H1 (cell line): ENCODE data around the gene ZMYM2. TPM values are rescaled to one million over a fixed set of nuclear protein-coding genes. Genes with fewer than 3 reads are reported as not detected.

Source experiments
- CTCF ChIA-PET: fragments of 300-600 bp; sonication (Branson Sonifier 250); formaldehyde crosslinking; loops from one replicate; lab custom pipeline; 2021; ENCODE audit not compliant: partially characterized antibody; lab: Charles Lee
- POLR2A ChIA-PET: fragments of 300-600 bp; sonication (Branson Sonifier 250); formaldehyde crosslinking; loops from one replicate; lab custom pipeline; 2021; ENCODE audit warnings: inconsistent platforms; ENCODE audit not compliant: partially characterized antibody; lab: Charles Lee
- DNase-seq, 2 experiments: peaks; one replicate each; pipeline versions ENCODE4 v3.0.0 to v3.0.0-alpha.2; 2010 to 2022; ENCODE audit warnings: low spot score in 2 of 2, low read depth in 1 of 2, mixed read lengths in 1 of 2
- FAIRE-seq: peaks from 2 replicates; lab custom pipeline; 2011; peaks lifted over from hg19 to GRCh38; lab: Jason Lieb, UNC
- H2AFZ ChIP-seq: 2 replicates; pipeline ENCODE4 v1.8.1; 2012; ENCODE audit warnings: low read length, inconsistent platforms
- H2AK5ac ChIP-seq: 2 replicates; pipeline ENCODE4 v1.6.1; 2013; ENCODE audit warnings: low read depth, low read length
- H2BK120ac ChIP-seq: replicated peaks from 2 replicates; pipeline ENCODE3; 2013; ENCODE audit warnings: low read depth, low read length, inconsistent platforms
- H2BK12ac ChIP-seq: 2 replicates; pipeline ENCODE4 v1.6.1; 2013; ENCODE audit warnings: low read depth, low read length
- H2BK15ac ChIP-seq: 2 replicates; pipeline ENCODE4 v1.6.1; 2013; ENCODE audit warnings: low read length
- H2BK20ac ChIP-seq: 2 replicates; pipeline ENCODE4 v1.6.1; 2013; ENCODE audit warnings: low read length
- H2BK5ac ChIP-seq: 2 replicates; pipeline ENCODE4 v1.6.1; 2013; ENCODE audit warnings: low read depth, low read length
- H3K14ac ChIP-seq: 2 replicates; pipeline ENCODE4 v1.6.1; 2013; ENCODE audit warnings: inconsistent platforms; ENCODE audit not compliant: insufficient read length
- H3K18ac ChIP-seq: 2 replicates; pipeline ENCODE4 v1.6.1; 2013; ENCODE audit warnings: low read length; ENCODE audit errors: extremely low read depth
- H3K23ac ChIP-seq: 2 replicates; pipeline ENCODE4 v1.6.1; 2013; ENCODE audit warnings: inconsistent platforms; ENCODE audit not compliant: insufficient read length
- H3K23me2 ChIP-seq: 2 replicates; pipeline ENCODE4 v1.6.1; 2013; ENCODE audit warnings: low read depth, low read length
- H3K27ac ChIP-seq: 2 replicates; pipeline ENCODE4 v1.6.1; 2011; ENCODE audit warnings: low read depth, low read length, inconsistent platforms
- H3K27me3 ChIP-seq, 4 experiments: replicated peaks in 1 of 4; 1 replicate in 1 of 4; 2 replicates in 3 of 4; pipeline versions ENCODE4 v1.6.1 to v1.8.1; 2011 to 2013; ENCODE audit warnings: low read length in 3 of 4, mild to moderate bottlenecking in 3 of 4, inconsistent platforms in 2 of 4, mixed read lengths in 2 of 4, moderate library complexity in 1 of 4; ENCODE audit not compliant: control insufficient read depth in 3 of 4, insufficient read depth in 3 of 4; ENCODE audit errors: extremely low read depth in 1 of 4
- H3K36me3 ChIP-seq, 4 experiments: 2 replicates each; pipeline versions ENCODE4 v1.6.1 to v1.8.1; 2011 to 2013; ENCODE audit warnings: mild to moderate bottlenecking in 4 of 4, low read length in 3 of 4, moderate library complexity in 2 of 4, control low read depth in 1 of 4, inconsistent platforms in 1 of 4; ENCODE audit not compliant: insufficient read depth in 4 of 4, control insufficient read depth in 2 of 4
- H3K4ac ChIP-seq: replicated peaks from 2 replicates; pipeline ENCODE3; 2013; ENCODE audit warnings: low read length, low read depth, mixed read lengths, inconsistent platforms; ENCODE audit not compliant: insufficient read length
- H3K4me1 ChIP-seq, 4 experiments: replicated peaks in 1 of 4; 1 replicate in 1 of 4; 2 replicates in 3 of 4; pipeline versions ENCODE4 v1.6.1 to v1.8.1; 2011 to 2013; ENCODE audit warnings: low read length in 3 of 4, inconsistent platforms in 2 of 4, mixed read lengths in 1 of 4; ENCODE audit not compliant: insufficient read depth in 4 of 4, control insufficient read depth in 3 of 4
- H3K4me2 ChIP-seq, 2 experiments: 2 replicates each; pipeline versions ENCODE4 v1.6.1 to v1.8.1; 2011 to 2013; ENCODE audit warnings: low read depth in 2 of 2, low read length in 2 of 2, control low read depth in 1 of 2, inconsistent platforms in 1 of 2, mild to moderate bottlenecking in 1 of 2; ENCODE audit not compliant: insufficient read depth in 1 of 2
- H3K4me3 ChIP-seq, 4 experiments: fragments of 200-600, 300-600 bp in 1 of 4; sonication (generic), shearing (Covaris generic), sonication (Bioruptor Twin) in 1 of 4; 2 replicates each; pipeline versions ENCODE4 v1.5.1 to v1.8.1; 2011 to 2016; ENCODE audit warnings: low read length in 4 of 4, low read depth in 3 of 4, control low read depth in 2 of 4, inconsistent platforms in 2 of 4, mild to moderate bottlenecking in 2 of 4, mixed read lengths in 1 of 4, moderate library complexity in 1 of 4; ENCODE audit not compliant: insufficient read depth in 2 of 4; ENCODE audit errors: extremely low read depth in 1 of 4
- H3K56ac ChIP-seq: replicated peaks from 2 replicates; pipeline ENCODE3; 2013; ENCODE audit warnings: low read depth, mild to moderate bottlenecking, mixed read lengths, low read length, inconsistent platforms; ENCODE audit not compliant: insufficient read length
- H3K79me1 ChIP-seq: 2 replicates; pipeline ENCODE4 v1.6.1; 2013; ENCODE audit warnings: low read depth, low read length, control low read depth
- H3K79me2 ChIP-seq, 2 experiments: 2 replicates each; pipeline versions ENCODE4 v1.6.1 to v1.8.1; 2012 to 2013; ENCODE audit warnings: low read length in 2 of 2, mild to moderate bottlenecking in 2 of 2, inconsistent platforms in 1 of 2; ENCODE audit not compliant: insufficient read depth in 2 of 2, control insufficient read depth in 1 of 2
- H3K9ac ChIP-seq, 4 experiments: replicated peaks in 1 of 4; 1 replicate in 1 of 4; 2 replicates in 3 of 4; pipeline versions ENCODE4 v1.6.1 to v1.8.1; 2011 to 2013; ENCODE audit warnings: low read depth in 3 of 4, low read length in 3 of 4, control low read depth in 2 of 4, mild to moderate bottlenecking in 2 of 4, moderate library complexity in 2 of 4, inconsistent platforms in 1 of 4; ENCODE audit errors: extremely low read depth in 1 of 4
- H3K9me3 ChIP-seq, 2 experiments: 2 replicates each; pipeline versions ENCODE4 v1.6.1 to v1.8.1; 2012 to 2013; ENCODE audit warnings: mild to moderate bottlenecking in 2 of 2, moderate library complexity in 2 of 2, control low read depth in 1 of 2, inconsistent platforms in 1 of 2, low read depth in 1 of 2, low read length in 1 of 2, mixed read lengths in 1 of 2; ENCODE audit not compliant: insufficient read depth in 2 of 2
- H4K20me1 ChIP-seq, 2 experiments: replicated peaks in 1 of 2; 2 replicates each; pipeline versions ENCODE3 to v1.8.1; 2011 to 2013; ENCODE audit warnings: inconsistent platforms in 2 of 2, low read length in 2 of 2, mild to moderate bottlenecking in 1 of 2; ENCODE audit not compliant: insufficient read depth in 2 of 2, control insufficient read depth in 1 of 2
- H4K5ac ChIP-seq: 2 replicates; pipeline ENCODE4 v1.6.1; 2013; ENCODE audit warnings: low read length, low read depth, mixed read lengths, inconsistent platforms; ENCODE audit not compliant: insufficient read length
- H4K8ac ChIP-seq: 2 replicates; pipeline ENCODE4 v1.8.0; 2013; ENCODE audit warnings: mild to moderate bottlenecking, moderate library complexity, low read length, inconsistent platforms; ENCODE audit not compliant: insufficient read depth; ENCODE audit errors: extremely low read depth
- H4K91ac ChIP-seq: replicated peaks from 2 replicates; pipeline ENCODE3; 2013; ENCODE audit warnings: low read length, mixed read lengths, inconsistent platforms; ENCODE audit not compliant: insufficient read length
- MAFK ChIP-seq: IDR thresholded peaks from 2 replicates; pipeline ENCODE4 v1.6.1; 2012; ENCODE audit warnings: low read depth, mild to moderate bottlenecking, improper control_type of control experiment, low read length
- PHF8 ChIP-seq: fragments of 200-600 bp; sonication (generic); conservative IDR thresholded peaks from 2 replicates; pipeline ENCODE4 v1.7.1; 2012; ENCODE audit warnings: low read depth, mild to moderate bottlenecking, inconsistent platforms, low read length, moderate library complexity
- POLR2A ChIP-seq, 2 experiments: IDR thresholded peaks; 1 replicate in 1 of 2; 2 replicates in 1 of 2; pipeline ENCODE4 v1.6.1; 2011; ENCODE audit warnings: low read depth in 2 of 2, low read length in 2 of 2, mild to moderate bottlenecking in 2 of 2; ENCODE audit errors: control extremely low read depth in 1 of 2
- RFX5 ChIP-seq: IDR thresholded peaks from 2 replicates; pipeline ENCODE4 v1.6.1; 2011; ENCODE audit warnings: low read depth, low read length, improper control_type of control experiment, borderline replicate concordance
- RNF2 ChIP-seq: fragments of 200-900, 300-1000 bp; sonication (generic); IDR thresholded peaks from 2 replicates; pipeline ENCODE4 v1.7.1; 2016; ENCODE audit warnings: borderline replicate concordance, low read depth, mild to moderate bottlenecking, antibody characterized with exemption, low read length; ENCODE audit not compliant: poor library complexity, severe bottlenecking; ENCODE audit errors: missing control alignments
- SP1 ChIP-seq: IDR thresholded peaks from 2 replicates; pipeline ENCODE4 v1.6.1; 2011; ENCODE audit warnings: low read depth, low read length
- SP4 ChIP-seq: IDR thresholded peaks from 2 replicates; pipeline ENCODE4 v1.6.1; 2012; ENCODE audit warnings: low read length, inconsistent platforms
- SUZ12 ChIP-seq: fragments of 200-600 bp; sonication (generic); IDR thresholded peaks from 2 replicates; pipeline ENCODE4 v1.6.1; 2012; ENCODE audit warnings: mild to moderate bottlenecking, inconsistent platforms, low read length, moderate library complexity, mixed read lengths
- ZNF274 ChIP-seq: IDR thresholded peaks from 2 replicates; pipeline ENCODE4 v1.7.0; 2012; ENCODE audit warnings: low read length, borderline replicate concordance; ENCODE audit errors: extremely low read depth
- WGBS, 2 experiments: shearing (Covaris generic) in 1 of 2; methylation state at CpG; one replicate each; pipeline versions ENCODE4 v1.1.6 to v1.1.7; 2013 to 2015; ENCODE audit warnings: low lambda C conversion rate in 2 of 2, mixed read lengths in 2 of 2, inconsistent platforms in 1 of 2, low coverage in 1 of 2, missing lambda C conversion rate in 1 of 2; ENCODE audit not compliant: insufficient replicate concordance in 2 of 2, insufficient coverage in 1 of 2, insufficient read length in 1 of 2; ENCODE audit errors: extremely low coverage in 1 of 2, missing lambda C conversion rate in 1 of 2; 5-methylcytosine and 5-hydroxymethylcytosine counted together
- polyA plus RNA-seq, 7 experiments: library from polyadenylated mRNA; depleted of rRNA in 3 of 7; stranded (reverse) in 5 of 7; unstranded in 2 of 7; fragments of >200 nt in 5 of 7; fragments of 200-250 nt in 2 of 7; gene quantifications; 1 replicate in 5 of 7; 2 replicates in 1 of 7; 4 replicates in 1 of 7; pipeline versions ENCODE4 v1.2.1 to v1.2.3, GENCODE V29; 2011 to 2013; ENCODE audit warnings: missing spikeins in 2 of 7, mixed read lengths in 2 of 7
- total RNA-seq: library from RNA; stranded (reverse); fragmentation: NEBNext Ultra II Directional; extraction: Animal tissue kit (Norgen Biotek cat#: 25700); gene quantifications from 2 replicates; pipeline ENCODE4 v1.2.1, GENCODE V29; 2021
- TF ChIP-seq, protein P1 (sequence below): IDR thresholded peaks from 2 replicates; pipeline ENCODE4 v1.6.1; 2011; ENCODE audit warnings: low read length, improper control_type of control experiment

The ZMYM2 gene
- total and polyA plus RNA-seq, 2 of the 8 experiments (the other 6 are each of a cell fraction or from before 2014, with no cell fraction given): 41.2 to 159 TPM

- Histone ChIP-seq H2BK20ac (no peak overlapping the region), H3K4ac (no peak overlapping the region)
- TF ChIP-seq PHF8 (no peak), SP1 (no peak), ZNF274 (no peak), SP4 (no peak), RFX5 (no peak), RNF2 (no peak), SUZ12 (no peak), MAFK (no peak), POLR2A (IDR thresholded peaks at IDR 0.05; ENCODE audit: control extremely low read depth in 1 of 2, low read depth in 2 of 2, low read length in 2 of 2) (no peak)
- TF ChIP-seq, protein P1, sequence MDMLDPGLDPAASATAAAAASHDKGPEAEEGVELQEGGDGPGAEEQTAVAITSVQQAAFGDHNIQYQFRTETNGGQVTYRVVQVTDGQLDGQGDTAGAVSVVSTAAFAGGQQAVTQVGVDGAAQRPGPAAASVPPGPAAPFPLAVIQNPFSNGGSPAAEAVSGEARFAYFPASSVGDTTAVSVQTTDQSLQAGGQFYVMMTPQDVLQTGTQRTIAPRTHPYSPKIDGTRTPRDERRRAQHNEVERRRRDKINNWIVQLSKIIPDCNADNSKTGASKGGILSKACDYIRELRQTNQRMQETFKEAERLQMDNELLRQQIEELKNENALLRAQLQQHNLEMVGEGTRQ: no peak
- TF ChIP-seq, all 59 proteins: peak for 0
- Histone ChIP-seq H2BK5ac (no peak overlapping the region), H3K9me3 (no peaks in the 10 kb centered on the region), H3K79me1 (no peaks in the 10 kb centered on the region; the same call in 1 of the 2 replicates), H3K4me2 (no peak overlapping the region), H3K23ac (no peak overlapping the region), H2BK15ac (no peak overlapping the region), H3K4me1 (no peaks in the 10 kb centered on the region), H3K23me2 (no peaks in the 10 kb centered on the region), H3K79me2 (peaks cover 0 to 76% of the 10 kb centered on the region in 2 experiments; a peak in 3 of 4 replicates), H2BK120ac (no peak overlapping the region), H3K18ac (no peak overlapping the region), H2BK12ac (no peak overlapping the region), H3K4me3 (no peak overlapping the region), H3K14ac (no peak overlapping the region), H3K9ac (no peak overlapping the region), H3K27me3 (no peaks in the 10 kb centered on the region), H4K5ac (no peak overlapping the region), H2AK5ac (no peak overlapping the region), H3K27ac (no peak overlapping the region), H4K8ac (no peak overlapping the region), H3K36me3 (peaks cover 0 to 24% (median 5%) of the 10 kb centered on the region in 4 experiments; a peak in 2 of 8 replicates), H2AFZ (no peak overlapping the region), H4K20me1 (peaks cover 2 to 11% of the 10 kb centered on the region in 2 experiments), H4K91ac (no peak overlapping the region), H3K56ac (no peak overlapping the region)
- DNase-seq: no peak
- no peak for FAIRE-seq
- ChIA-PET POLR2A (no interaction called here), CTCF (no interaction called here)
- WGBS, 2 experiments: 100% methylated on average over 2 of the region's 2 CpGs; no CpG with 5 or more reads in 1 of the 2 experiments
Measured at GRCh38 chr13:20015763-20016162, 57.2 kb downstream of the ZMYM2 start.
